ENCODE data around the gene HUS1.

HUS1 gene

GRCh38 chr7:47979832-47980181, 392 bp upstream of the HUS1 start:
- DNase-seq (ENCODE audit: low spot score), result no peak

GRCh38 chr7:47978790-47979144, 648 bp downstream of the HUS1 start:
- DNase-seq (ENCODE audit: low spot score), result no peak

GRCh38 chr7:47973739-47974138, 5.7 kb downstream of the HUS1 start:
- DNase-seq (ENCODE audit: low spot score), result no peak

- DNase-seq (ENCODE audit: low spot score), result no peak
These were observed 8.7 kb downstream of the HUS1 start for GRCh38 chr7:47970761-47971160.

GRCh38 chr7:47968847-47969774, 10.3 kb downstream of the HUS1 start:
- peak; percentile 74 for DNase-seq (ENCODE audit: low spot score)

GRCh38 chr7:47967708-47968107, 11.7 kb downstream of the HUS1 start:
- no peak for DNase-seq (ENCODE audit: low spot score)

- DNase-seq (ENCODE audit: low spot score), result no peak
These were observed 12.3 kb downstream of the HUS1 start for GRCh38 chr7:47967123-47967522.

- peak; percentile 23 for DNase-seq (ENCODE audit: low spot score)
These were observed 14.0 kb downstream of the HUS1 start for GRCh38 chr7:47965456-47965855.

- no peak for DNase-seq (ENCODE audit: low spot score)
These were observed 17.2 kb downstream of the HUS1 start for GRCh38 chr7:47962262-47962661.

- no peak for DNase-seq (ENCODE audit: low spot score)
These were observed 22.3 kb downstream of the HUS1 start for GRCh38 chr7:47957156-47957555.

- no peak for DNase-seq (ENCODE audit: low spot score)
These were observed 23.2 kb downstream of the HUS1 start for GRCh38 chr7:47956220-47956619.

- no peak for DNase-seq (ENCODE audit: low spot score)
These were observed 25.0 kb downstream of the HUS1 start for GRCh38 chr7:47954231-47954911.

- no peak for DNase-seq (ENCODE audit: low spot score)
These were observed 25.6 kb downstream of the HUS1 start for GRCh38 chr7:47953822-47954221.

- DNase-seq (ENCODE audit: low spot score), result no peak
These were observed 27.2 kb downstream of the HUS1 start for GRCh38 chr7:47952224-47952623.

- DNase-seq (ENCODE audit: low spot score), result no peak
These were observed 28.0 kb downstream of the HUS1 start for GRCh38 chr7:47951374-47951773.

GRCh38 chr7:47950714-47951113, 28.7 kb downstream of the HUS1 start:
- DNase-seq (ENCODE audit: low spot score), result no peak

GRCh38 chr7:47949703-47950102, 29.7 kb downstream of the HUS1 start:
- DNase-seq (ENCODE audit: low spot score), result no peak

GRCh38 chr7:47948141-47948790, 31.1 kb downstream of the HUS1 start, which contains the start of gene PKD1L1:
TSS of gene PKD1L1 (minus strand) at chr7:47948466. CDS start at chr7:47948440, 26 bp downstream.
- no peak for DNase-seq (ENCODE audit: low spot score)

GRCh38 chr7:47947355-47947749, 32.1 kb downstream of the HUS1 start:
- DNase-seq (ENCODE audit: low spot score), result no peak

- DNase-seq (ENCODE audit: low spot score), result no peak
These were observed 32.6 kb downstream of the HUS1 start for GRCh38 chr7:47946581-47947354.

- DNase-seq (ENCODE audit: low spot score), result peak; percentile 77
These were observed 34.0 kb downstream of the HUS1 start for GRCh38 chr7:47945261-47946015.

Measured in Ammon's horn (tissue), 1 donor.